ENCODE data around the gene SPATA18.
"Not testable (repeated sequence)": the region's sequence is repeated elsewhere in the genome, so short reads cannot be mapped to it uniquely, and the experiment has no call there.

The SPATA18 gene

DNA sequence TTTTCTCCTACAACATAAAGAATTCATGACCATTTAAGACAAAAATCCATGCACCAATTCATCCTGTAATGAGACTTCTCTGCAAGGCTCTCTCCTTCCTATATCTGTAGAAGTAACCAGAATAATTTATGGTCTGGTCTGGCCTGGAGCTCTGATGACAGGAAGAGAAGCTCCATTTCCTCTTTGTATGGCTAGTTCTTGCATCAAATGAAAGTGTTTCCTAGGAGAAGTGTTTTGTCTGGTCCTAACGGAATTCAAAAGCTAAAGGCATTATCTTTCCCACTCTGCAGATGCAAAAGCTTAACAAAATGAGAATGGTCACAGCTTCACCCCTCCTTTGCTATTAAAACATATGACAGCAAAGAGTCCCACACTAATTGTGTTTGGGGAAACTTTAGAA, 55.1 kb downstream of the SPATA18 start:
- no peak for DNase-seq (ENCODE audit: low read depth in 1 of 2, low spot score in 1 of 2)

DNA sequence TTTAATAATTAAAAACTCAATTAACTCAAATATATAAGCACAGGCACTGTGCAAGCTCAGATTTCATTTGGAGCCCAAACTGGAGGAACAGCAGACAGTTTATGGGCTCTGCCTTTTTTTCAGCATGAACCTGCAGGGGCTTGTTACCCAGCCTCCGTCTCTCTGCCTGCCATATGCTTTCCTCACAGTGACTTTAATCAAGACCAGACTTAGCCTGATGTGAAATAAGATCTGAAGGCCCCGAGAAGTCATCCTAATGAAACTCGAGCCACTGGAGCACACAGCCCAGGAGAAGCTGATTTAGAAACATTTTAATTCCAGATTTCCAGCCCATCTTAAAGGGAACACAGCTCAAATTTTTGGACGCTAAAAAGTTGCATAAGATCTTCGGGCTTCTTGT, 55.6 kb downstream of the SPATA18 start:
- DNase-seq (ENCODE audit: low read depth in 1 of 2, low spot score in 1 of 2), result no peak

GRCh38 chr4:52107336-52107735, 56.2 kb downstream of the SPATA18 start:
- no peak for DNase-seq (ENCODE audit: low read depth in 1 of 2, low spot score in 1 of 2)

- no peak for DNase-seq (ENCODE audit: low read depth in 1 of 2, low spot score in 1 of 2)
These were observed 56.6 kb downstream of the SPATA18 start for GRCh38 chr4:52107745-52108144.

DNA sequence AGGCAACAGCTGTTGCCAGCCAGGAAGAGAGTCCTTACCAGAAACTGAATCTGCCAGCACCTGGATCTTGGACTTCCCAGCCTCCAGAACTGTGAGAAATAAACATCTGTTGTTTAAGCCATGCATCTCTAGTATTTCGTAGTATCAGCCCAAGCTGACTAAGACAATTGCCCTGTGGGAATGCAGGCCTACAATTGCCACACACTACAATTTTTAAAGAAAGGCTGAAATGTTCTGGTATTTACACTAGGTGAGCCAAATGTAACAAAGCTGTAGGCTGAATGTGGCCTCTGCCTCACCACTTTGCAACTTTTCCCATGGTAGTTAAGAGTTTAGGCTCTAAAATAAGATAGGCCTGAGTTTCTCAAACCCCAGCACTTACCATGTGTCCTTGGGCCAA, 59.1 kb downstream of the SPATA18 start:
- DNase-seq (ENCODE audit: low read depth in 1 of 2, low spot score in 1 of 2), result no peak

DNA sequence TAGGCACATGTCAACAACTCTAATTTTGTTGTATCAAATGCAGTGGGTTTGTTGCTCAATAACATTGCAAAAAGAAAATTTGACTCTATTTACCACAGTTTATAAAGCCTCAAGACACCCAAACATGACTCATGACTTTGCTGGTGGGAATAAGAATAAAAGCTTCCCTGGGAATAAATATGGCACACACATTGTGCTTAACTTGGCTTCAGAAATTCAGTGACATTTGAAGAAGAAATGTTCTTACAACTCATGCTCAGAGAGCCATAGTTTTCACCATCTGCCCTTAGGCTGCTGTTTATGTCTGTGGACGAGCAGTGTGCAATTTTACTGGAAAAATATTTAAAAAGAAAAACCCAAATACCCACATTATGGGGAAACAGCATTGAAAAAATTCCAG, 60.9 kb downstream of the SPATA18 start:
- no peak for DNase-seq (ENCODE audit: low read depth in 1 of 2, low spot score in 1 of 2)

GRCh38 chr4:52112411-52112810, 61.3 kb downstream of the SPATA18 start:
- no peak for DNase-seq (ENCODE audit: low read depth in 1 of 2, low spot score in 1 of 2)

GRCh38 chr4:52116641-52117040, 65.5 kb downstream of the SPATA18 start:
- DNase-seq (ENCODE audit: low read depth in 1 of 2, low spot score in 1 of 2), result no peak

GRCh38 chr4:52126226-52126625, 75.1 kb downstream of the SPATA18 start:
- DNase-seq (ENCODE audit: low read depth in 1 of 2, low spot score in 1 of 2), result no peak

- DNase-seq (ENCODE audit: low read depth in 1 of 2, low spot score in 1 of 2), result no peak
These were observed 75.9 kb downstream of the SPATA18 start for GRCh38 chr4:52126966-52127365.

DNA sequence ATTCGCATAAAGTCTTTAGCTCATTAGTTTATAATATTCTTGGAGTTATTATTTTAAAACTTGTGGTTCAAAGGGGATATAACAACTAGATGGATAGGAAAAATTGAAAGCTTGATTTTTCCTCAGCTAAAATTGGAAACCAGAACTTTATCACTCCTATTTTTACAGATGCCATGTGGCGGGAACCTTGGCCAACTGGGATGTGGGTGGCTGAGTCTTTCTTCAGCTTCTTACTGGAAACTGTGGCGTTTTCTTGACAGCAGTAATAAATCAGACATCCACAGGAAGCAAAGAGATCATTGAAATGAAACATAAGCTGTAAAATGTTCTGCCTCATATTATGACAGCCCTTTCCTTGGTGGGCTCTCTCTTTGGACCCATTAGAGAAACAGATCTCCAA, 84.1 kb downstream of the SPATA18 start:
- no peak for DNase-seq (ENCODE audit: low read depth in 1 of 2, low spot score in 1 of 2)

DNA sequence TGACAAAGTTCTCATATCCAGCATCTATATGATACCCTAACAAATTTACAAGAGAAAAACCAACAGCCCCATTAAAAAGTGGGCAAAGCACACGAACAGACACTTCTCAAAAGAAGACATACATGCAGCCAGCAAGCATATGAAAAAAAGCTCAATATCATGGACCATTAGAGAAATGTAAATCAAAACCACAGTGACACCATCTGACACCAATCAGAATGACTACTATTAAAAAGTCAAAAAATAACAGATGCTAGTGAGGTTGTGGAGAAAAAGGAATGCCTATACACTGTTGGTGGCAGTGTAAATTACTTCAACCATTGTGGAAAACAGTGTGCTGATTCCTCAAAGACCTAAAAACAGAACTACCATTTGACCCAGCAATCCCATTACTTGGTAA, 86.0 kb downstream of the SPATA18 start:
- not testable (repeated sequence) for DNase-seq (ENCODE audit: low read depth in 1 of 2, low spot score in 1 of 2)

GRCh38 chr4:52142816-52143215, 91.7 kb downstream of the SPATA18 start:
- DNase-seq (ENCODE audit: low read depth in 1 of 2, low spot score in 1 of 2), result no peak

GRCh38 chr4:52143815-52144214, 92.7 kb downstream of the SPATA18 start:
- DNase-seq (ENCODE audit: low read depth in 1 of 2, low spot score in 1 of 2), result no peak

DNA sequence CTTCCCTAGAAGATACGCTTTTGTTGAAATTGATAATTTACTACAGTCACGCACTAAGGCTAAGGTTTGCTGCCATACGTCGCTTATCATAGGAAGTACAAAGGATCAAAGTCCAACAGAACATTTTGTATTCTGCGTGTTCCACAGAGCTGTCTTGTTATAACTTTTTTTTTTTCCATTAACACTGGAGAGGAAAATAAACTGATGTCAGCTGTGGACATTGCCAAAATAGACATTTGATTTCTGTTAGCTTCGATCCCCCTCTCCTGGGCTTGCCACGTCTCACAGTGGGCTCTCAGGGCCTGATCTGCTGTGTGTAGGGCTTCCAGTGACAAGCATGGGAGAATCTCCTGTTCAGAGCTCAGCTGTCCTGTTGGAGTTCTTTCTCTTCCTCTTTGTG, 93.3 kb downstream of the SPATA18 start:
- no peak for DNase-seq (ENCODE audit: low read depth in 1 of 2, low spot score in 1 of 2)
